ENCODE results near the gene SYNRG.
"Not testable (repeated sequence)": the region's sequence is repeated elsewhere in the genome, so short reads cannot be mapped to it uniquely, and the experiment has no call there.

DNA sequence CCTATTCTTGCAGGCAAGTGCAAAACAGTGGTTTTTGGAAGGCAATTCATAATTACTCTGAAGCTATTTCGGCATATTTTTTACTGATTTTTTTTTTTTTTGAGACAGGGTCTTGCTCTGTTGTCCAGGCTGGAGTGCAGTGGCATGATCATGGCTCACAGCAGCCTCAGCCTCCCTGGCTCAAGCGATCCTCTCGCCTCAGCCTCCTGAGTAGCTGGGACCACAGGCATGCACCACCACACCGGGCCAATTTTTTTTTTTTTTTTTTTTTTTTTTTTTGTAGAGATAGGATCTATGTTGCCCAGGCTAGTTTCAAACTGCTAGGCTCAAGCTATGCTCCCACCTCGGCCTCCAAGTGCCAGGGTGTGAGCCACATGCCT, 813 bp upstream of the SYNRG start:
- not testable (repeated sequence) for TF ChIP-seq EZH2 (IDR thresholded peaks at IDR 0.05); POLR2AphosphoS5 (IDR thresholded peaks at IDR 0.05; ENCODE audit: borderline replicate concordance, low read depth, low read length)

Measured in SK-N-MC (cell line).